Caco-2 (cell line): Measurements from ENCODE around the gene SPSB2. TPM values are rescaled to one million over a fixed set of nuclear protein-coding genes. Genes with fewer than 3 reads are reported as not detected.
A peak's percentile ranks its signal among the peaks of the same experiment; 100 is the strongest.
"Not testable (repeated sequence)": the region's sequence is repeated elsewhere in the genome, so short reads cannot be mapped to it uniquely, and the experiment has no call there.

Experiments used
- BruUV-seq: library from RNA; stranded (reverse); fragments of 400-500 nt; replicated peaks from 2 replicates; lab custom pipeline; 2021; lab: Mats Ljungman, UMichigan
- CTCF ChIA-PET: fragments of 300-600 bp; sonication (Branson Sonifier 250); formaldehyde crosslinking; loops from one replicate; lab custom pipeline; 2022; ENCODE audit warnings: antibody characterized with exemption; lab: Charles Lee
- POLR2A ChIA-PET: fragments of 300-600 bp; sonication (Branson Sonifier 250); formaldehyde crosslinking; loops from one replicate; lab custom pipeline; 2022; ENCODE audit warnings: antibody characterized with exemption; lab: Charles Lee
- DNase-seq, 2 experiments: peaks; one replicate each; pipeline versions ENCODE4 v3.0.0 to v3.0.0-alpha.2; 2020 to 2022
- H3K27me3 ChIP-seq: replicated peaks from 2 replicates; pipeline ENCODE4 v1.6.0; 2011; ENCODE audit warnings: low read length; ENCODE audit not compliant: control insufficient read depth, insufficient read depth
- H3K36me3 ChIP-seq: 2 replicates; pipeline ENCODE4 v1.5.1; 2011; ENCODE audit warnings: low read length; ENCODE audit not compliant: control insufficient read depth, insufficient read depth
- H3K4me1 ChIP-seq: fragments of 250-450 bp; sonication (Bioruptor Pico); 2 replicates; pipeline ENCODE4 v1.5.1; 2020; ENCODE audit warnings: mild to moderate bottlenecking
- H3K4me3 ChIP-seq: 2 replicates; pipeline ENCODE4 v1.5.1; 2011; ENCODE audit warnings: low read depth, mild to moderate bottlenecking, control low read depth, low read length
- H3K9me3 ChIP-seq: fragments of 250-450 bp; sonication (Bioruptor Pico); 2 replicates; pipeline ENCODE4 v1.5.1; 2020; ENCODE audit warnings: mild to moderate bottlenecking, moderate library complexity
- H3K27ac Mint-ChIP-seq: one replicate; pipeline ENCODE4 v1.8.0; 2022; ENCODE audit warnings: mixed read lengths; ENCODE audit not compliant: unreplicated experiment
- H3K27me3 Mint-ChIP-seq: one replicate; pipeline ENCODE4 v1.8.0; 2022; ENCODE audit warnings: mixed read lengths; ENCODE audit not compliant: insufficient read depth, unreplicated experiment
- H3K36me3 Mint-ChIP-seq: one replicate; pipeline ENCODE4 v1.8.0; 2022; ENCODE audit warnings: mild to moderate bottlenecking, mixed read lengths; ENCODE audit not compliant: insufficient read depth, unreplicated experiment
- H3K4me1 Mint-ChIP-seq: one replicate; pipeline ENCODE4 v1.8.0; 2022; ENCODE audit warnings: low read depth, mixed read lengths; ENCODE audit not compliant: unreplicated experiment
- H3K4me3 Mint-ChIP-seq: one replicate; pipeline ENCODE4 v1.8.0; 2022; ENCODE audit warnings: mild to moderate bottlenecking, moderate library complexity, mixed read lengths; ENCODE audit not compliant: unreplicated experiment
- H3K9me3 Mint-ChIP-seq: one replicate; pipeline ENCODE4 v1.8.0; 2022; ENCODE audit warnings: mixed read lengths; ENCODE audit not compliant: unreplicated experiment
- intact Hi-C: fragments of 100-400 bp; cut with micrococcal nuclease; formaldehyde crosslinking; loops from one replicate; pipeline ENCODE4 v1.10.0; 2022; ENCODE audit not compliant: unreplicated experiment
- total RNA-seq: library from RNA; stranded (reverse); gene quantifications from 2 replicates; pipeline ENCODE4 v1.2.3, GENCODE V29; 2022
- TF ChIP-seq, protein P1 (sequence below), 2 experiments: fragments of 200-600 bp in 1 of 2; IDR thresholded peaks; 1 replicate in 1 of 2; 2 replicates in 1 of 2; pipeline versions ENCODE4 v1.5.1 to v1.8.0; 2011 to 2022; ENCODE audit warnings: antibody characterized with exemption in 1 of 2, control low read depth in 1 of 2, inconsistent platforms in 1 of 2, low read depth in 1 of 2, low read length in 1 of 2, mild to moderate bottlenecking in 1 of 2, moderate library complexity in 1 of 2; ENCODE audit not compliant: insufficient read depth in 1 of 2, severe bottlenecking in 1 of 2, unreplicated experiment in 1 of 2

SPSB2 gene
- total RNA-seq, 1 experiment from 2014 or later: 23.7 TPM

DNA sequence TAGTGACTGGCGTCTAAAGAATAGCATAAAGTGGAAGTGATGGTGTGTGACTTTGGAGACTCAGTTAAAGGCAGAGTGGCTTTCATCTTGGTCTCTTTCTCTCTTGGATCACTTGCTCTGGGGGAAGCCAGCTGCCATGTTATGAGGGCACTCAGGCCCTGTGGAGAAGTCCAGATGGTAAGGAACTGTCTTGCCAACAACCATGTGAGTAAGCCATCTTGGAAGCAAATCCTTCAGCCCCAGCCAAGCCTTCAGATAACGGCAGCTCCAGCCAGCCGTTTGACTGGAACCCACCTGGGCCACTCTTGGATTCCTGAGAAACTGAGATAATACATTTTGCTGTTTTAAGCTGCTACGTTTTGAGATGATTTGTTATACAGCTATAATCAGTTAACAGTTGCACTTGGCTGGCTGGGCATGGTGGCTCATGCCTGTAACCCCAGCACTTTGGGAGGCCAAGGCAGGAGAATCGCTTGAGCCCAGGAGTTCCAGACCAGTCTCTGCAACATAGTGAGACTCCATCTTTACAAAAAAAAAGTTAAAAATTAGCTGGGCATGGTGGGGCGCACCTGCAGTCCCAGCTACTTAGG lies 23.8 kb upstream of the SPSB2 start:
- no peak for DNase-seq
- Mint-ChIP-seq H3K27me3 (no peaks in the 10 kb centered on the region), H3K36me3 (no peaks in the 10 kb centered on the region), H3K4me1 (peaks cover 6% of the 10 kb centered on the region), H3K9me3 (no peaks in the 10 kb centered on the region), H3K4me3 (no peak overlapping the region), H3K27ac (no peak overlapping the region)
- Histone ChIP-seq H3K4me1 (no peaks in the 10 kb centered on the region), H3K4me3 (no peak overlapping the region), H3K9me3 (no peaks in the 10 kb centered on the region), H3K27me3 (no peaks in the 10 kb centered on the region), H3K36me3 (no peaks in the 10 kb centered on the region)
- ChIA-PET POLR2A (no interaction called here), CTCF (interaction anchor here (0.8 kb wide), 1 partner anchor 28 kb away, joined by 4 read pairs; no protein-coding TSS in a partner anchor)
- intact Hi-C loops: no loop called here
- no TSS peak for BruUV-seq
- TF ChIP-seq, protein P1, sequence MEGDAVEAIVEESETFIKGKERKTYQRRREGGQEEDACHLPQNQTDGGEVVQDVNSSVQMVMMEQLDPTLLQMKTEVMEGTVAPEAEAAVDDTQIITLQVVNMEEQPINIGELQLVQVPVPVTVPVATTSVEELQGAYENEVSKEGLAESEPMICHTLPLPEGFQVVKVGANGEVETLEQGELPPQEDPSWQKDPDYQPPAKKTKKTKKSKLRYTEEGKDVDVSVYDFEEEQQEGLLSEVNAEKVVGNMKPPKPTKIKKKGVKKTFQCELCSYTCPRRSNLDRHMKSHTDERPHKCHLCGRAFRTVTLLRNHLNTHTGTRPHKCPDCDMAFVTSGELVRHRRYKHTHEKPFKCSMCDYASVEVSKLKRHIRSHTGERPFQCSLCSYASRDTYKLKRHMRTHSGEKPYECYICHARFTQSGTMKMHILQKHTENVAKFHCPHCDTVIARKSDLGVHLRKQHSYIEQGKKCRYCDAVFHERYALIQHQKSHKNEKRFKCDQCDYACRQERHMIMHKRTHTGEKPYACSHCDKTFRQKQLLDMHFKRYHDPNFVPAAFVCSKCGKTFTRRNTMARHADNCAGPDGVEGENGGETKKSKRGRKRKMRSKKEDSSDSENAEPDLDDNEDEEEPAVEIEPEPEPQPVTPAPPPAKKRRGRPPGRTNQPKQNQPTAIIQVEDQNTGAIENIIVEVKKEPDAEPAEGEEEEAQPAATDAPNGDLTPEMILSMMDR (IDR thresholded peaks at IDR 0.05; ENCODE audit: insufficient read depth in 1 of 2, low read depth in 1 of 2, low read length in 1 of 2, severe bottlenecking in 1 of 2, unreplicated experiment in 1 of 2): no peak

DNA sequence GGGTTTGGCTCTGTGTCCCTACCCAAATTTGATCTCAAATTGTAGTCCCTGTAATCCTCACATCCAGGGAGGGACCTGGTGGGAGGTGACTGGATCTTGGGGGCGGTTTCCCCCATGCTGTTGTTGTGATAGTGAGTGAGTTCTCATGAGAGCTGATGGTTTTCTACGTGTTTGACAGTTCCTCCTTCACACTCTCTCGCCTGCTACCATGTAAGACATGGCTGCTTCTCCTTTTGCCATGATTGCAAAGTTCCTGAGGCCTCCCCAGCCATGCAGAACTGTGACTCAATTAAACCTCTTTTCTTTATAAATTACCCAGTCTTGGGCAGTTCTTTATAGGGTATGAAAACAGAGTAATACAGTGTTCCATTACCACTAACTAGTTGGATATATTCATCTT lies 21.2 kb upstream of the SPSB2 start:
- H3K27me3 ChIP-seq: no peaks in the 10 kb centered on the region
- peaks cover 25% of the 10 kb centered on the region for H3K36me3 Mint-ChIP-seq
- POLR2A ChIA-PET: no interaction called here
- no peak for DNase-seq
- no TSS peak for BruUV-seq
- no peaks in the 10 kb centered on the region for H3K9me3 ChIP-seq
- intact Hi-C loops: no loop called here
- no peak overlapping the region for H3K4me3 Mint-ChIP-seq
- TF ChIP-seq, protein P1 (IDR thresholded peaks at IDR 0.05; ENCODE audit: insufficient read depth in 1 of 2, low read depth in 1 of 2, low read length in 1 of 2, severe bottlenecking in 1 of 2, unreplicated experiment in 1 of 2): no peak
- H3K4me1 Mint-ChIP-seq: peaks cover 1% of the 10 kb centered on the region
- no peaks in the 10 kb centered on the region for H3K9me3 Mint-ChIP-seq
- peaks cover 15% of the 10 kb centered on the region for H3K4me1 ChIP-seq
- no peak overlapping the region for H3K4me3 ChIP-seq
- H3K27ac Mint-ChIP-seq: no peak overlapping the region
- CTCF ChIA-PET: interaction anchor here (0.6 to 1.7 kb wide), 2 partner anchors 25 to 52 kb away, joined by 3 to 5 read pairs; no protein-coding TSS in a partner anchor
- H3K27me3 Mint-ChIP-seq: no peaks in the 10 kb centered on the region
- no peaks in the 10 kb centered on the region for H3K36me3 ChIP-seq

DNA sequence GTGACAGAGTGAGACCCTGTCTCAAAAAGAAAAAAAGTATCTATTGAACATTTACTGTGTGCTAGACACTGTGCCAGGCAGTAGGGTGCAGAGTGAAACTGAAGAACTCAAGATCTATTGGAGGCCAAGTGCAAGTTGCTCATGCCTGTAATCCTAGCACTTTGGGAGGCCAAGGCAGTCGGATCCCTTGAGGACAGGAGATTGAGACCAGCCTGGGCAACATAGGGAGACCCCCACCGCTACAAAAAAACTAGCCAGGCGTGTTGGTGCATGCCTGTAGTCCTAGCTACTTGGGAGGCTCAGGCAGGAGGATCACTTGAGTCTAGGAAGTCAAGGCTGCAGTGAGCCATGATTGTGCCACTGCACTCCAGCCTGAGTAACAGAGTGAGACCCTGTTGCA lies 19.6 kb upstream of the SPSB2 start:
- peaks cover 25% of the 10 kb centered on the region for H3K4me1 ChIP-seq
- DNase-seq, H3K4me3 ChIP-seq, H3K9me3 ChIP-seq, H3K27me3 Mint-ChIP-seq, intact Hi-C loops, H3K36me3 ChIP-seq, BruUV-seq, H3K4me1 Mint-ChIP-seq, H3K27me3 ChIP-seq, H3K27ac Mint-ChIP-seq, H3K9me3 Mint-ChIP-seq: not testable (repeated sequence)
- H3K36me3 Mint-ChIP-seq: peaks cover 38% of the 10 kb centered on the region
- POLR2A ChIA-PET: interaction anchor here (0.9 to 2.3 kb wide), 2 partner anchors 24 to 52 kb away, joined by 4 to 20 read pairs; partner anchors contain the start of genes C12orf57 and RNU7-1
- CTCF ChIA-PET: interaction anchor here (1.8 to 2.5 kb wide), 5 partner anchors 20 to 54 kb away, joined by 6 to 87 read pairs (median 13); partner anchors contain the start of genes C12orf57, ENO2, RNU7-1 and SPSB2
- H3K4me3 Mint-ChIP-seq: peak overlapping the region; percentile 80
